ENCODE measurements around the gene POLR1C.
"Not testable (repeated sequence)": the region's sequence is repeated elsewhere in the genome, so short reads cannot be mapped to it uniquely, and the experiment has no call there.

Gene POLR1C

GRCh38 chr6:43497689-43498088 is 19.2 kb upstream of the POLR1C start:
- Histone ChIP-seq H3K36me3 (ENCODE audit: control insufficient read depth, insufficient read depth, low read length) (peaks cover 25% of the 10 kb centered on the region), H3K27me3 (replicated peaks; ENCODE audit: control insufficient read depth, insufficient read depth, low read length) (no peaks in the 10 kb centered on the region), H3K4me3 (replicated peaks; ENCODE audit: low read depth, low read length) (no peak overlapping the region)
- no peak for DNase-seq (ENCODE audit: extremely low read depth, insufficient read length)
- no peak for TF ChIP-seq CTCF (IDR thresholded peaks at IDR 0.05; ENCODE audit: insufficient read depth, low read length, poor library complexity, severe bottlenecking)

GRCh38 chr6:43498291-43498690 is 18.6 kb upstream of the POLR1C start:
- H3K4me3 ChIP-seq (replicated peaks; ENCODE audit: low read depth, low read length); H3K27me3 ChIP-seq (replicated peaks; ENCODE audit: control insufficient read depth, insufficient read depth, low read length); DNase-seq (ENCODE audit: extremely low read depth, insufficient read length): not testable (repeated sequence)
- H3K36me3 ChIP-seq (ENCODE audit: control insufficient read depth, insufficient read depth, low read length): peaks cover 28% of the 10 kb centered on the region

GRCh38 chr6:43499028-43499815 is 17.7 kb upstream of the POLR1C start:
- H3K4me3 ChIP-seq (replicated peaks; ENCODE audit: low read depth, low read length): no peak overlapping the region
- H3K27me3 ChIP-seq (replicated peaks; ENCODE audit: control insufficient read depth, insufficient read depth, low read length): no peaks in the 10 kb centered on the region
- H3K36me3 ChIP-seq (ENCODE audit: control insufficient read depth, insufficient read depth, low read length): peaks cover 32% of the 10 kb centered on the region
- TF ChIP-seq CTCF (IDR thresholded peaks at IDR 0.05; ENCODE audit: insufficient read depth, low read length, poor library complexity, severe bottlenecking): no peak
- no peak for DNase-seq (ENCODE audit: extremely low read depth, insufficient read length)

GRCh38 chr6:43500921-43501320 is 16.0 kb upstream of the POLR1C start:
- Histone ChIP-seq H3K27me3 (replicated peaks; ENCODE audit: control insufficient read depth, insufficient read depth, low read length) (no peaks in the 10 kb centered on the region), H3K4me3 (replicated peaks; ENCODE audit: low read depth, low read length) (no peak overlapping the region), H3K36me3 (ENCODE audit: control insufficient read depth, insufficient read depth, low read length) (peaks cover 37% of the 10 kb centered on the region)
- TF ChIP-seq CTCF (IDR thresholded peaks at IDR 0.05; ENCODE audit: insufficient read depth, low read length, poor library complexity, severe bottlenecking): no peak
- no peak for DNase-seq (ENCODE audit: extremely low read depth, insufficient read length)

- TF ChIP-seq CTCF (IDR thresholded peaks at IDR 0.05; ENCODE audit: insufficient read depth, low read length, poor library complexity, severe bottlenecking): no peak
- no peaks in the 10 kb centered on the region for H3K27me3 ChIP-seq (replicated peaks; ENCODE audit: control insufficient read depth, insufficient read depth, low read length)
- DNase-seq (ENCODE audit: extremely low read depth, insufficient read length): no peak
- H3K36me3 ChIP-seq (ENCODE audit: control insufficient read depth, insufficient read depth, low read length): peaks cover 37% of the 10 kb centered on the region
- H3K4me3 ChIP-seq (replicated peaks; ENCODE audit: low read depth, low read length): no peak overlapping the region
Observed at GRCh38 chr6:43502666-43503065, 14.2 kb upstream of the POLR1C start.

GRCh38 chr6:43503443-43503842 is 13.4 kb upstream of the POLR1C start:
- no peaks in the 10 kb centered on the region; the same call in 1 of the 2 replicates for H3K27me3 ChIP-seq (replicated peaks; ENCODE audit: control insufficient read depth, insufficient read depth, low read length)
- DNase-seq (ENCODE audit: extremely low read depth, insufficient read length): no peak
- H3K4me3 ChIP-seq (replicated peaks; ENCODE audit: low read depth, low read length): no peak overlapping the region
- H3K36me3 ChIP-seq (ENCODE audit: control insufficient read depth, insufficient read depth, low read length): peaks cover 37% of the 10 kb centered on the region
- TF ChIP-seq CTCF (IDR thresholded peaks at IDR 0.05; ENCODE audit: insufficient read depth, low read length, poor library complexity, severe bottlenecking): no peak

Measured in GM06990 (cell line).